H9 (cell line): ENCODE measurements around the gene CABLES2. TPM values are rescaled to one million over a fixed set of nuclear protein-coding genes. Genes with fewer than 3 reads are reported as not detected.

Source experiments
- DNase-seq: peaks from one replicate; pipeline ENCODE4 v3.0.0-alpha.2; 2017
- H2AFZ ChIP-seq: one replicate; pipeline ENCODE4 v1.6.1; 2013; ENCODE audit warnings: mild to moderate bottlenecking, low read length, control low read depth, moderate library complexity
- H2AK5ac ChIP-seq: 2 replicates; pipeline ENCODE4 v1.6.1; 2013; ENCODE audit warnings: low read length, control low read depth, mixed read lengths; ENCODE audit not compliant: insufficient read length
- H2BK120ac ChIP-seq: one replicate; pipeline ENCODE4 v1.6.1; 2013; ENCODE audit warnings: low read depth, mild to moderate bottlenecking, low read length, control low read depth, inconsistent platforms; ENCODE audit not compliant: poor library complexity, severe bottlenecking
- H2BK12ac ChIP-seq: 2 replicates; pipeline ENCODE4 v1.6.1; 2013; ENCODE audit warnings: low read length, control low read depth, mixed read lengths, low read depth; ENCODE audit not compliant: insufficient read length
- H2BK15ac ChIP-seq: 2 replicates; pipeline ENCODE4 v1.6.1; 2013; ENCODE audit warnings: low read depth, low read length, control low read depth
- H2BK20ac ChIP-seq: one replicate; pipeline ENCODE4 v1.6.1; 2013; ENCODE audit warnings: low read depth, mild to moderate bottlenecking, low read length, control low read depth, inconsistent platforms; ENCODE audit not compliant: poor library complexity, severe bottlenecking
- H2BK5ac ChIP-seq: 2 replicates; pipeline ENCODE4 v1.6.1; 2013; ENCODE audit warnings: low read length, control low read depth, mixed read lengths; ENCODE audit not compliant: insufficient read length
- H3K14ac ChIP-seq: 2 replicates; pipeline ENCODE4 v1.6.1; 2013; ENCODE audit warnings: low read length, control low read depth; ENCODE audit not compliant: insufficient read depth
- H3K18ac ChIP-seq: 2 replicates; pipeline ENCODE4 v1.6.1; 2013; ENCODE audit warnings: low read depth, mild to moderate bottlenecking, mixed read lengths, low read length, control low read depth; ENCODE audit not compliant: insufficient read length
- H3K23ac ChIP-seq: 2 replicates; pipeline ENCODE4 v1.6.1; 2013; ENCODE audit warnings: low read length, control low read depth, mixed read lengths, low read depth; ENCODE audit not compliant: insufficient read length
- H3K23me2 ChIP-seq: 2 replicates; pipeline ENCODE4 v1.6.1; 2013; ENCODE audit warnings: low read depth, mild to moderate bottlenecking, mixed read lengths, low read length, control low read depth; ENCODE audit not compliant: insufficient read length, poor library complexity, severe bottlenecking
- H3K27ac ChIP-seq: 2 replicates; pipeline ENCODE4 v1.5.1; 2013; ENCODE audit warnings: low read length, control low read depth, mixed read lengths, low read depth; ENCODE audit not compliant: insufficient read length
- H3K27me3 ChIP-seq: 2 replicates; pipeline ENCODE4 v1.6.1; 2013; ENCODE audit warnings: low read length, control low read depth, inconsistent platforms; ENCODE audit not compliant: insufficient read depth
- H3K4ac ChIP-seq: 2 replicates; pipeline ENCODE4 v1.6.1; 2013; ENCODE audit warnings: low read depth, mild to moderate bottlenecking, control low read depth, inconsistent platforms, low read length, moderate library complexity
- H3K4me1 ChIP-seq: 2 replicates; pipeline ENCODE4 v1.6.1; 2013; ENCODE audit warnings: low read length, control low read depth, inconsistent platforms; ENCODE audit not compliant: insufficient read depth
- H3K4me2 ChIP-seq: 2 replicates; pipeline ENCODE4 v1.6.1; 2013; ENCODE audit warnings: low read length, control low read depth, mixed read lengths; ENCODE audit not compliant: insufficient read length, insufficient read depth
- H3K56ac ChIP-seq: 2 replicates; pipeline ENCODE4 v1.6.1; 2013; ENCODE audit warnings: low read depth, mild to moderate bottlenecking, mixed read lengths, low read length, control low read depth; ENCODE audit not compliant: insufficient read length
- H3K79me1 ChIP-seq: 2 replicates; pipeline ENCODE4 v1.6.1; 2013; ENCODE audit warnings: low read depth, mild to moderate bottlenecking, moderate library complexity, low read length, control low read depth, inconsistent platforms; ENCODE audit not compliant: insufficient read depth, poor library complexity, severe bottlenecking
- H3K79me2 ChIP-seq: 2 replicates; pipeline ENCODE4 v1.6.1; 2013; ENCODE audit warnings: low read length, control low read depth, inconsistent platforms; ENCODE audit not compliant: insufficient read depth
- H3K9ac ChIP-seq: 2 replicates; pipeline ENCODE4 v1.6.1; 2013; ENCODE audit warnings: low read length, control low read depth, mixed read lengths; ENCODE audit not compliant: insufficient read length; ENCODE audit errors: extremely low read depth
- H3K9me3 ChIP-seq: one replicate; pipeline ENCODE4 v1.6.1; 2013; ENCODE audit warnings: low read depth, low read length, inconsistent platforms; ENCODE audit not compliant: control insufficient read depth
- H3T11ph ChIP-seq: one replicate; pipeline ENCODE4 v1.6.1; 2013; ENCODE audit warnings: mild to moderate bottlenecking, low read length, control low read depth, inconsistent platforms
- H4K20me1 ChIP-seq: one replicate; pipeline ENCODE4 v1.6.1; 2013; ENCODE audit not compliant: control insufficient read depth, insufficient read length, insufficient read depth
- H4K5ac ChIP-seq: 2 replicates; pipeline ENCODE4 v1.6.1; 2013; ENCODE audit warnings: low read depth, mild to moderate bottlenecking, mixed read lengths, low read length, control low read depth; ENCODE audit not compliant: insufficient read length
- H4K8ac ChIP-seq: replicated peaks from 2 replicates; pipeline ENCODE4 v1.6.1; 2013; ENCODE audit warnings: low read length, control low read depth, mixed read lengths, low read depth; ENCODE audit not compliant: insufficient read length
- H4K91ac ChIP-seq: 2 replicates; pipeline ENCODE4 v1.6.1; 2013; ENCODE audit warnings: low read depth, mild to moderate bottlenecking, moderate library complexity, mixed read lengths, low read length, control low read depth; ENCODE audit not compliant: insufficient read length
- H3K27ac Mint-ChIP-seq, 3 experiments: 2 replicates in 2 of 3; 3 replicates in 1 of 3; pipeline ENCODE4 v1.8.0; 2020 to 2021; ENCODE audit warnings: mixed read lengths in 3 of 3, mild to moderate bottlenecking in 1 of 3, moderate library complexity in 1 of 3
- H3K27me3 Mint-ChIP-seq: 2 replicates; pipeline ENCODE4 v1.8.0; 2021; ENCODE audit warnings: low read depth, mild to moderate bottlenecking, moderate library complexity, mixed read lengths
- H3K36me3 Mint-ChIP-seq, 3 experiments: 2 replicates in 2 of 3; 3 replicates in 1 of 3; pipeline ENCODE4 v1.8.0; 2020 to 2021; ENCODE audit warnings: low read depth in 3 of 3, mixed read lengths in 3 of 3; ENCODE audit not compliant: insufficient read depth in 1 of 3
- H3K4me1 Mint-ChIP-seq, 2 experiments: 2 replicates each; pipeline ENCODE4 v1.8.0; 2020; ENCODE audit warnings: mixed read lengths in 2 of 2
- H3K4me3 Mint-ChIP-seq, 2 experiments: 2 replicates in 1 of 2; 3 replicates in 1 of 2; pipeline ENCODE4 v1.8.0; 2020 to 2021; ENCODE audit warnings: mild to moderate bottlenecking in 2 of 2, mixed read lengths in 2 of 2, moderate library complexity in 1 of 2
- H3K9me3 Mint-ChIP-seq, 2 experiments: 2 replicates in 1 of 2; 3 replicates in 1 of 2; pipeline ENCODE4 v1.8.0; 2020; ENCODE audit warnings: mild to moderate bottlenecking in 2 of 2, mixed read lengths in 2 of 2, moderate library complexity in 1 of 2
- WGBS: extraction: QIAGEN DNeasy Blood & Tissue Kit; methylation state at CpG from one replicate; pipeline ENCODE4 v1.1.7; 2013; ENCODE audit warnings: missing lambda C conversion rate, low lambda C conversion rate, mixed read lengths; ENCODE audit not compliant: insufficient read length; ENCODE audit errors: extremely low coverage; 5-methylcytosine and 5-hydroxymethylcytosine counted together
- total RNA-seq: library from RNA; stranded (reverse); gene quantifications from 2 replicates; pipeline ENCODE4 v1.2.1, GENCODE V29; 2021
- TF ChIP-seq, protein P1 (sequence below): fragments of 200-600 bp; sonication (generic); conservative IDR thresholded peaks from 3 replicates; pipeline ENCODE4 v1.8.0; 2021; ENCODE audit warnings: antibody characterized with exemption, mild to moderate bottlenecking

CABLES2 gene
- total RNA-seq, 1 experiment from 2014 or later: 10.8 TPM

DNA sequence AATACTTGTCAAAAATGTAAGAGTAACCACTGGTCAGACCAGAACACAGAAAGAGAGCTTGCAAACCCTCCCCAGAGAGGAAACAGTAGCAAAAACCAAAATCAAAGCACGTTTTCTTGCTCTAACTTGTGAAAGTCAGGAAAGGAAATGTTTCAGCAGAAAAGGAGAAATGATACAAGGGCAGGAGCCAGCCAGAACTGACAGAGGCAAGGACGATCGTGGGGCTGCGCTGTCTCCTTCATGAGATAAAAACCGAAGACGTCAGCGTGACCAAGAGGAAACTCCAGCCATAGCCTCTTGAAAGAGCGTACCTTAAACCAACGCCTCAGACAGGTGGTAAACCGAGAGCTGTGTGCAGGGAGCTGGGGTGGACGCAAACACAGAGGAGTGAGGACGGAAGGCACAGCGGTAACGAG, 67.4 kb downstream of the CABLES2 start:
- TF ChIP-seq, protein P1, sequence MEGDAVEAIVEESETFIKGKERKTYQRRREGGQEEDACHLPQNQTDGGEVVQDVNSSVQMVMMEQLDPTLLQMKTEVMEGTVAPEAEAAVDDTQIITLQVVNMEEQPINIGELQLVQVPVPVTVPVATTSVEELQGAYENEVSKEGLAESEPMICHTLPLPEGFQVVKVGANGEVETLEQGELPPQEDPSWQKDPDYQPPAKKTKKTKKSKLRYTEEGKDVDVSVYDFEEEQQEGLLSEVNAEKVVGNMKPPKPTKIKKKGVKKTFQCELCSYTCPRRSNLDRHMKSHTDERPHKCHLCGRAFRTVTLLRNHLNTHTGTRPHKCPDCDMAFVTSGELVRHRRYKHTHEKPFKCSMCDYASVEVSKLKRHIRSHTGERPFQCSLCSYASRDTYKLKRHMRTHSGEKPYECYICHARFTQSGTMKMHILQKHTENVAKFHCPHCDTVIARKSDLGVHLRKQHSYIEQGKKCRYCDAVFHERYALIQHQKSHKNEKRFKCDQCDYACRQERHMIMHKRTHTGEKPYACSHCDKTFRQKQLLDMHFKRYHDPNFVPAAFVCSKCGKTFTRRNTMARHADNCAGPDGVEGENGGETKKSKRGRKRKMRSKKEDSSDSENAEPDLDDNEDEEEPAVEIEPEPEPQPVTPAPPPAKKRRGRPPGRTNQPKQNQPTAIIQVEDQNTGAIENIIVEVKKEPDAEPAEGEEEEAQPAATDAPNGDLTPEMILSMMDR: no peak
- no peak overlapping the region for H2BK120ac ChIP-seq
- H3K14ac ChIP-seq: no peak overlapping the region
- no peak overlapping the region for H3K4ac ChIP-seq
- H2AK5ac ChIP-seq: no peak overlapping the region
- Mint-ChIP-seq H3K4me1 (no peaks in the 10 kb centered on the region), H3K27me3 (no peaks in the 10 kb centered on the region), H3K9me3 (no peaks in the 10 kb centered on the region), H3K27ac (peak overlapping the region; percentile 27 to 86 (median 73); a peak in 5 of 7 replicates), H3K4me3 (no peak overlapping the region), H3K36me3 (peaks cover 22 to 80% (median 80%) of the 10 kb centered on the region in 3 experiments; a peak in 6 of 7 replicates)
- no peak overlapping the region for H2AFZ ChIP-seq
- no peak overlapping the region for H2BK12ac ChIP-seq
- H3K79me2 ChIP-seq: no peaks in the 10 kb centered on the region
- no peak overlapping the region for H2BK5ac ChIP-seq
- no peak overlapping the region for H3T11ph ChIP-seq
- H3K4me2 ChIP-seq: no peak overlapping the region
- no peaks in the 10 kb centered on the region for H3K9me3 ChIP-seq
- H3K23ac ChIP-seq: no peak overlapping the region
- no peak overlapping the region for H4K91ac ChIP-seq
- no peaks in the 10 kb centered on the region for H3K27me3 ChIP-seq
- DNase-seq: no peak
- H3K79me1 ChIP-seq: no peaks in the 10 kb centered on the region
- H3K56ac ChIP-seq: no peak overlapping the region
- H3K18ac ChIP-seq: no peak overlapping the region
- WGBS: no CpG with 5 or more reads among the region's 14 CpGs
- H2BK20ac ChIP-seq: no peak overlapping the region
- no peak overlapping the region for H4K5ac ChIP-seq
- H3K23me2 ChIP-seq: no peaks in the 10 kb centered on the region
- H3K9ac ChIP-seq: no peak overlapping the region
- H4K20me1 ChIP-seq: peaks cover 3% of the 10 kb centered on the region
- H2BK15ac ChIP-seq: no peak overlapping the region
- H3K4me1 ChIP-seq: no peaks in the 10 kb centered on the region
- H3K27ac ChIP-seq: no peak overlapping the region
- no peak overlapping the region for H4K8ac ChIP-seq

Other genes starting within 250 kb of the CABLES2 start
- gene MTG2, start 224.3 kb downstream of the CABLES2 start, total RNA-seq: 25.1 and 27.7 TPM in 2 replicates
- 1.8 and 1.9 TPM in 2 replicates for gene HRH3, start 187.0 kb downstream of the CABLES2 start, total RNA-seq
- 42.9 and 47.3 TPM in 2 replicates for gene OSBPL2, start 168.8 kb downstream of the CABLES2 start, total RNA-seq
- 153 and 154 TPM in 2 replicates for gene ADRM1, start 104.3 kb downstream of the CABLES2 start, total RNA-seq
- gene LAMA5, start 40.0 kb downstream of the CABLES2 start, total RNA-seq: 200 and 201 TPM in 2 replicates
- gene RPS21, start 20.2 kb downstream of the CABLES2 start, total RNA-seq: 1,715 and 1,736 TPM in 2 replicates
- gene RBBP8NL, start 20.3 kb upstream of the CABLES2 start, total RNA-seq: 0.20 and 0.28 TPM in 2 replicates
- 0.24 and 0.39 TPM in 2 replicates for gene GATA5, start 68.7 kb upstream of the CABLES2 start, total RNA-seq
- 8.4 and 9.4 TPM in 2 replicates for gene SLCO4A1, start 235.2 kb upstream of the CABLES2 start, total RNA-seq